Cortex of kidney (tissue), 1 donor: ENCODE results near the gene STIM2.

Experiments used
- DNase-seq: peaks from one replicate; lab custom pipeline; 2025; lab: John Stamatoyannopoulos, UW

STIM2 gene

DNA sequence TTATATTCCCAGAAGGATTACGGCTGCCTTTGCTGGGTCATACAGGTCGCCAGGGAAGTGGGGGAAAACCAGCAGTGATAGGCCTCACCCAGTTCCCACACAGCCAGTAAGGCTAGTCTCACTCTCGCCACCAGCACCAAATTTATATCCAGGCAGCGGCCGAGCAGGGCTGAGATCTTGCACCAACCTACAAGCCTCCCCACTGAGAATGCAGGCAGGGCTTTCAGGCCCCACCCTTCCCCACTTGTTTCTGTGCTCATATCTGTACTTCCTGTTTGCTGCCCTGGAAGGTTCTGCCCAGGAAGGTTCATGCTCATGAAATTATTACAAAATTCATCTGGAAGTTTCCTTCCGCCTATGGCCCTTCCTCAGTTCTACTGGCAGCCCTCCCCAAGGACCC lies 179.7 kb downstream of the STIM2 start:
- no peak for DNase-seq

GRCh38 chr4:27042411-27042810 lies 181.8 kb downstream of the STIM2 start:
- no peak for DNase-seq

- no peak for DNase-seq
Measured at GRCh38 chr4:27043200-27043599, 182.6 kb downstream of the STIM2 start.

DNA sequence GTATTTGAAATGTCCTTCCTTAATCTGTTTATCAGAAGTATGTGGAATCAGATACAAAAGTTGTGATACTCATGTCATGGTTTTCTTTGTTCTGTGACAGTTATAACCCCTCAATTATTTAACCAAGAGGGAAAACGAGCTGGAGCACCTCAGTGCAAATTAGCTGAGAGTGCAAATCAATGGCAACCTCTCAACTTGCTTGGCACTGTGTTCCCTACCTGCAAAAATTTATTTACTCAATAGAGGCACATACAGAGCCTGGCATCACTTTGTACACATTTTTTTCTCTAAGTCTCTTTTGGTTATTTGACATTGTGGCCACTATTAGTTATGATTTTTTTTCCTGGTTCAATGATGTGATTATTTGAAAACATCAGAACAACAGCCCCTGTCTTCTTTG lies 186.2 kb downstream of the STIM2 start:
- no peak for DNase-seq

- no peak for DNase-seq
Measured at GRCh38 chr4:27048429-27049238, 188.0 kb downstream of the STIM2 start.

- DNase-seq: no peak
Measured at GRCh38 chr4:27049239-27049829, 188.7 kb downstream of the STIM2 start.

DNA sequence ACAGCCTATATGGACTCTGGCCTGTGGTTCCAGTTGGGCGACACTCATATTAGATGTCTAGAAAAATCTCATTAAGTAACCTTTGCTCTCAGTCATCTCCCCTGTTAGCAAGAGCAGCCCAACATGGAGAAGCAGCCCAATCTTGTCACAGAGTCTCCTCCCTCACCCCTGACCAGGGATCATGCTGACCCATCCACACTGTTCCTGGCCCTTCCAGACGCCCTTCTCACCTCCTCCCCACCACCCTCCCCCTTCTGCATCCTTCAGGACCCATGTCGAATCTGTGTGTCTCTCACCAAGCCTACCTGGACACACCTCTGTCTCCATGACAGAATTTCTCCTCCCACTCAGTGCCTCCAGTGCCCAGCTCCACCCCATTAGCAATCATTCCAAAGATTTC lies 190.1 kb downstream of the STIM2 start:
- no peak for DNase-seq

DNA sequence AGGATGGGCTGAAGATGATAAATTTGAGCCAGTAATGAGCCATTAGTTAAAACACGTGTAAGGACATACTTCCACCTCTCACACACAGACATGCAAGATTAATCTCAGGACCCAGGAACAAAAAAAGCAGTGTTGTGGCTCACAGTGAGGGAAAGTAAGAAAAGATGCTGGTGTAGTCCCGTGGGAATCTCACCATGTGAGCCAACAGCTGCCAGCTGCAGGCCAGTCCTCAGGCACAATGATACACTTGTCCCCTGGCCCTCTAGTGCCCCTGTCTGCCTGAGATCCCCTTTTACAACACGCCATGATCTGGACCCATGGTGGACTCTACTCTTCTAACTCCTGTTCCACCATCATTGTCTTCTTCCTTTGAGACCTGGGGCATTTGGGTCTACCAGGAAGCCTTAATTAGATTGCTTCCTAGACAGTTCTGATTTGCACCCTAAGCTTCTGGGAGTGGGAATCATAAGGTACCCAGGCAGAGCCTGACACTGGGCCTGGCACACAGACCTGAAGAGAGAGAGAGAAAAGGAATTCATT lies 194.7 kb downstream of the STIM2 start:
- DNase-seq: no peak

GRCh38 chr4:27056281-27056680 lies 195.6 kb downstream of the STIM2 start:
- DNase-seq: no peak

GRCh38 chr4:27057053-27057452 lies 196.4 kb downstream of the STIM2 start:
- no peak for DNase-seq

DNA sequence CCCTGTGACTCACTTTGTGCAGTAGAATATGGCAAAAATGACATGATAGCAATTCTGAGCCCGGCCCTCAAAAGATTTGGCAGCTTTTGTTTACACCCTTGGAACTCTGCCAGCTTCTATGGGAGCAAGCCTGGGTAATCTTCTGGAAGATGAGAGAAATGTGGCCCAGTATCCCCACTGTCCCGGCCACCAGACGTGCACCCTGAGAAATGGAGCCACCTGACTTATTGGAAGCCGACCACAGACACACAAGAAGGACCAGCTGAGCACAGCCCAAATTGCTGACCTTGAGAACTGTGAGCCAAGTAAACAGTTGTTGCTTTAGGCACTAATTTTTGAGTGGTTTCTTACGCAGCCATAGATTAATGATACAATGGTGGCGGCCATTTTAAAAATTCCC lies 197.0 kb downstream of the STIM2 start:
- no peak for DNase-seq

GRCh38 chr4:27058819-27059406 lies 198.3 kb downstream of the STIM2 start:
- DNase-seq: no peak

DNA sequence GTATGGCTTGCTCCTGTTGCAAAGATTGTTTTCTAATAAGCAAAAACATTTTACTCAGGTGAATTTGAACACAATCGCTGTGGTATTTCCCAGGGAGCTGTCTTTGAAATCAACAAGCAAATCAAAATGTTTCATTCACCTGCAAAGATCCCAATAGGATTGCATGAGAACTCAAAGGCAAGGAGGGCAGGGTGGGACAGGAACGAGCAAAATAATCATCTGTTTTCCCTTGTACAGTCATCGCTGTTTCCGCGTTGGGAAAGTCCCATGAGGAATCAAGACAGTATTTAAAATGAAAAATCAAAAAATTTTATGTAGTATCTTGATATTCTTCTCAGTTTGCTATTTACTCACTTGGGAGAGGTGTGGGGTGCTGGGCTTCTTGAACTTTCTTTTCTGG lies 198.8 kb downstream of the STIM2 start:
- DNase-seq: no peak

DNA sequence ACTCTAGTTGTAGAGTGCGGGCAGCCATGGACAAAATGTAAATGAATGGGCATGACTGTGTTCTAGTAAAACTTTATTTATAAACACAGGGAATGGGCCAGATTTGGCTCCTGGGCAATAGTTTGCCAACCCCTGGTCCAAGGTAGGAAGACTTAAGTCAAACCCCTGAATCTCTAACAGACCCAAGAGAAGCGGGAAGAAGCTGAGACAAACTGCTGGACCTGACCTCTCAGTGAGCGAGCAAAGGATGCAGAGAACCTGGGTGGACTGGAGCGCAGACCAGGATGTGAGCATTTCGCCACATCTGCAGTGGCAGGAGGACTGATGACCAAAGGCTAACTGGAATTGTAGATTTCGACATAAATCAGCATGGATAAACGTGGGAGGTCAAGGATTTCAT lies 201.6 kb downstream of the STIM2 start:
- DNase-seq: no peak

- no peak for DNase-seq
Measured at GRCh38 chr4:27066591-27066990, 205.9 kb downstream of the STIM2 start.

GRCh38 chr4:27068151-27068867 lies 207.7 kb downstream of the STIM2 start:
- DNase-seq: no peak
